GM18858 (cell line): ENCODE results near the gene INSC.

Experiments used
- ATAC-seq: cut with Tn5 transposase; IDR thresholded peaks from one replicate; pipeline ENCODE4 v1.9.1; 2021; ENCODE audit not compliant: unreplicated experiment

INSC gene

DNA sequence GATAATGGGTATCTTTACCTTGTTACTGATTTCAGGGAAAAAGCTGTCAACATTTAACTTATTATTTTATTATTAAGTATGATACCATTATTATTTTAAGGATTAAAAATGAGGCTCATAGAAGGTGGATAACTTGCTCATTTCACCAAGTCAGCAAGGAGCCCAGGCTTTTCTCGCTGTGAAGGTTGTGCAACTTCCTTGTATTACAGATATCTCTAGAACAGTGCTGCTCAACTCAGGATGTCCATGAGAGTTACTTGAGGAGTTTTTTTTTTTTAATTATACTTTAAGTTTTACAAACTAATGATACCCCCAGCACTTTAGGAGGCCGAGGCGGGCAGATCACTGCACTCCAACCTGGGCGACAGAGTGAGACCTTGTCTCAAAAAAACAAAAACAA, 98.2 kb downstream of the INSC start:
- no peak for ATAC-seq

DNA sequence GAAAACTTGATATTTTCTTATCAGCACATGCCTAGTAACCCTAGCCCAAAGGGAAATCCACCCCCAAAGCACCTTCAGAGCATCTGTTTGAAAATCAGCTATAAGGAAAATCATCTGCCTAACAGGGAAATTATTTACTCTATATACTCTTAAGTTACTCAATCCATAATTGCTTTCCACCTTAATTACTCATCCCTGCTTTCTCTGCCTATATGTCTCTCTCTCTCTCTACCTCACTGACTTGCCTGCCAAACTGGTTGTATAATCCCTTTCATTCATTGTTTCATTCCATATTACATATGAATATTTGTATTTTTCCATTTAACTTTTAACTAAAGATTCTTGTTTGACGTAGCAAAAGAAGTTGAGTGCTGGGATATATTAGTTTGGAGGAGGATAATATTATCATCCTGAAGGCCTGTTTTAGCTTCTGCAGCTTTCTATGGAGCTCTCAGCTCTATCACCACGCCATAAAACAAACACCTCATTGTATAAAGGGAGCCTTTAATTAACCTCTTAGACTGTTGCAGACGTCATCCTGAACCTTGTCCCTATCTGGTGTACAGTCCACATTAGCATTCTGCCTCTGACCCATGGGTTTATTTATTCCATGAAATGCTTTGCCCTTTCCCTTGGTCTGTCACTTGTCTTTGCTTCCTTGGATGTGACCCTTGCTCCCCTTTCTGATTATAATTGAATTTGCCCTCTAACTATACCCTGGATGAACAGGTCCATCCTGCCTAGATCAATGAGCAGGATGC, 98.9 kb downstream of the INSC start:
- ATAC-seq, result no peak

DNA sequence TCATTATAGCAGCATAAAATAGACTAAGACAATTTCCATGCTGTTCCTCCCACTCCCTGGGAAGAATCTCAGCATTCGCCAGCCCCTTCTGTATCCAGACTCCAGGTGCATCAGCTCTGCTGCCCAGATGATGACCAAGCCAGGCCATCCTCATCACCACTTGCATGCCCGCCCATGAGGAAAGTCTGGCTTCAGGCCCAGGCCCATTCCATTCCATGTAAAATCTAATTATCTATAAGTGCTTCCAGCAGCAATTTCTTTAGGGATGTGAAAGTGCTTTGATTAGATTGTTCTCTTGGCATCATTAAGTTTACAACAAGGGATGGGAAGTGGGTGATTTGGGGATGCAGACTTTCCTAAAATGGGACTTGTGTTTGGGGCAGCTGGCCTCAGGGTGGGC, 100.3 kb downstream of the INSC start:
- no peak for ATAC-seq

- ATAC-seq, result peak; percentile 55
Observed at GRCh38 chr11:15216678-15217077, 102.0 kb downstream of the INSC start.

DNA sequence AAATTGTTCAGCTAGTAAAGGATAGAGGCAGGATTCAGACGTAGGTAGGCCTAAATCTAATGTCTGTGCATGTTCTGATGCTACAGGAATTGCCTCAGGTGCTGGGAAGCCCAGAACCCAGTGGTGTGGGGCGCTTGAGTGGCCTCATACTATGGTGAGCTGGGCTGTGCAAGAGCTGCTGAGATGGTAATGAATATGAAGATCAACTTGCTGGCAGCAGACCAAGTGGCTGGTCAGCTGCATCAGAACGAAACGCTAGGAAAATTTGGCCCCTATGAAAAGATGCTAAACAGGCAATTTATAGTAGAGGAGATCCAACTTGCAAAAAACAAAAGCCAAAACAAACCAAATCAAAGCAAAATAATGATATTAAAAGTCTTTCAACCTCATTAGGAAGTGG, 102.7 kb downstream of the INSC start:
- ATAC-seq, result no peak

- no peak for ATAC-seq
Observed at GRCh38 chr11:15222777-15223176, 108.1 kb downstream of the INSC start.

GRCh38 chr11:15223318-15223717, 108.6 kb downstream of the INSC start:
- no peak for ATAC-seq

DNA sequence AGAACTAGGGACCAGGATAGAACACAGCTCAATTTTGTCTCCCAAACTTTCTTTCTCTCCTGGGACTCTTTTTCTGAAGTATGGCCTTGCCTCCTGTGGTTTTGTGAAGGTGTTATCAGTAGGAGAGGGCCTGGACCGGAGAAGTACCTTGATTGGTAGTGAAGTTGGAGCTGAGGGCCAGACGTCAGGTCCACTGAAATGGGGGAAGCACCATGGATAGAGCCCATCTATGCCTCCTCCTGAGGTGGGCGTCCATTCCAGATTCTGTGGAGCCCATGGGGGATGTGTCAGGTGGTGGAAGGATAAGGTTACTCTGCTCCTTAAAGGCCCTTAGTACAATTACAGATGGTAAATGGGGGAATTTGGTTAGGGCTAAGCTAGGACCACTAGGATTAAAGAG, 109.7 kb downstream of the INSC start:
- ATAC-seq, result no peak

- ATAC-seq, result no peak
Observed at GRCh38 chr11:15227011-15227410, 112.3 kb downstream of the INSC start.

GRCh38 chr11:15228331-15228849, 113.7 kb downstream of the INSC start:
- ATAC-seq, result no peak

- no peak for ATAC-seq
Observed at GRCh38 chr11:15229069-15229468, 114.3 kb downstream of the INSC start.

DNA sequence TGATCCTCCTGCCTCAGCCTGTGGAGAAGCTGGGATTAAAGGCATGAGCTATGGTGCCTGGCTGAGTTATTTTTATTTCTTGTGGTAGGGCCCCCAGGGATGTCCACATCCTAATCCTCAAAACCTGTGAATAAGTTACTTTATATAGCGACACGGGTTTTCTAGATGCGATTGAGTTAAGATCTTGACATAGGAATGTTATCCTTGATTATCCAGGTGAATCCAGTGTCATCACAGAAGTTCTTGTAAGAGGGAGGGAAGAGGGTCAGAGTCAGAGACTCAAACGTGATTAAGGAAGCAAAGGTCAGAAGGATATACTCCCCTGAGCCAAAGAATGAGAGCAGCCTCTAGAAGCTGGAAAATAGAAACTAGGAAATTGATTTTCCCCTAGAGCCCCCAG, 117.8 kb downstream of the INSC start:
- no peak for ATAC-seq

DNA sequence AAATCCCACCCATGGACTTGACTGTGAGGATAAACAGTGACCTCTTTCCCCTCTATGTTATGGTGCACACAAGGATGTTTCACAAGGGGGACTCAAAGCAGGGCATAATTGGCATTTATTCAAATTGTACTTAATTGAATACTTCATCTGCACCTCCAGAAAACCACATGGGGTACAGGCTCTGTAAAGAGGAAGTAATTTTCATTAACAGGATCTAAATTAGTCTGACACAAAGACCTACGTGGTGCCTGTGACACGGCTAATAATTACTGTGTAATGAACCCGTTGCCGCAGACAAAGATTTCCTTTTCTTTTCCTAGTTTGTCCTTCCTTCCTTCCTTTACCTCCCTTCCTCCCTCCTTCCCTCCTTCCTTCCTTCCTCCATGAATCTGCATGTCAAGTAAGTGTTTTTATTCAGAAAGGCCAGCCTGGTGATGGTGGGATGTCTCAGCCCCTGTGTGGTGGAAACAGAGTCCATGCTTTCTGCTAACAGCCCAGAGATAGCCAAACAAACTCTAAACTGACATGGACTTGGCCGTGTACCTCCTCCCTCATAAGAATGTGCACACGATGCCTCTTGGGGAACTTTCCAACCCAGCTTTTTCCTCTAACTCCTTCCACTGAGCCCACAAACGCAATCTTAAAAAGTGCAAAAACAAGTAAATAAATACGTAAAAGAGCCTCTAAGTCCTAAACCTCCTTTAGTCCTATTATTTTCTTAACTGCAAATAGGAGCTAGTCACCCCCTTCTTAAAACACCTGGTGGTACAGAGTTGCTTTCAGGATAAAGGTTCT, 118.8 kb downstream of the INSC start:
- ATAC-seq, result no peak

GRCh38 chr11:15234796-15235195, 120.1 kb downstream of the INSC start:
- no peak for ATAC-seq

DNA sequence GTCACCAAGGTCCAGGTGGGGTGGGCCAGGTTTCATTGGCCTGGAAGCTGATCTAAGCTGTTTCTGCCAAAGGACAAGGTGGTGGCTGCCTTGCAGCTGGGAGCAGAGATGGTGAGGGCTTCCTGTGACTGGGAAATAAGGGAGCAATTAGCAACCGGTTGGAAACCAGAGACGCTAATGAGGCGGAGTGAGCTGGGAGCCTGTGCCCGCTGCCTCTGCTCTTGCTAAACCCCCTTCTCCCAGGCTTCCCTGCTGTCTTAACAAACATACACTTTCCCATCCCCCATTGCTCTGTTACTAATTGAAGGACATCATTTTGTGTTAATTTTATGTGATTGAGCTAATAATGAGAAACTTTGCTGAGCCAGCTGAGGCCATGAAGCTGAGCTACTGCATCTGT, 121.8 kb downstream of the INSC start:
- ATAC-seq, result no peak

- ATAC-seq, result no peak
Observed at GRCh38 chr11:15238856-15239255, 124.1 kb downstream of the INSC start.

GRCh38 chr11:15248749-15249148, 134.0 kb downstream of the INSC start:
- no peak for ATAC-seq

- ATAC-seq, result peak; percentile 65
Observed at GRCh38 chr11:15258433-15259165, 143.9 kb downstream of the INSC start.

- ATAC-seq, result no peak
Observed at GRCh38 chr11:15266999-15267398, 152.3 kb downstream of the INSC start.

GRCh38 chr11:15268598-15268997, 153.9 kb downstream of the INSC start:
- ATAC-seq, result no peak

DNA sequence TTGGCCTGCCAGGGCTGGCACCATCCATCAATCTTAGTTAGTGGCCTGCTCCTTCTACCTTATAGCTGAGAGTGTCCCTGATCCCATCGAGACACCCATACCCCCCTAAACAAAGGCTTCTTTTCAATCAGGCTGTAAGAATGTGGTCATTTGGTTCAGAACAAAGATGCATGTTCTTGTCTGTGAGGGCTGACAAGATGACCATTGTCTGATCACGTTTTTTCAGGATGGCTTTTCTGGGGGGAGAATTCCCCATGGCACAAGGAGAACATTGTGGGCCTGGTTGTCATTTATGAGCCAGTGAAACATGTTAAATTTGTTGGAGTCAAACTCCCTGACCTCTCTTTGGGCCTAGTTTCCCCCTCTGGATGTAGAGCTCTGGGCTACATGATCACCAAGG, 160.4 kb downstream of the INSC start:
- no peak for ATAC-seq

DNA sequence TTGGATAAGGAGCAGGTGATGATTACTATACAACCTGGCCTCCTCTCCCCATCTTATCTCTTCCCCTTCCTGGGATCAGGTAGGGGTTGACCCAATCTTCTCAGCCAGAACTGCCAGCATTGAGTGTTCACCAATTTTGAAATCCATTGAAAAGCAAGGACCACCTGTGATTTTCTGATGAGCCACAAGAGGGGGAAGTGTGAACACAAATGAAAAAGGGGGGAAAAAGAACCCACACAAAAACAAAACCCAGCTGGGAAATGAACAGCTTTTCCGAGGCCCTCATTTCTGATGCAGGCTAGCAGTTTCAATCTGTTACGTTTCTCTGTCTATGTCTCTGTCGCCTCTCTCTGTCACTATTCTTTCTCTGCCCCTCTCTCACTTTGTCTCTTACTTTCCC, 161.9 kb downstream of the INSC start:
- no peak for ATAC-seq
